Activated naive CD4-positive, alpha-beta T cell treated with anti-CD3 and anti-CD28 coated beads, Interleukin-2, amount 50 U/mL, for 24 hours (primary cell): Measurements from ENCODE around the gene KRT4.
"Not testable (repeated sequence)": the region's sequence is repeated elsewhere in the genome, so short reads cannot be mapped to it uniquely, and the experiment has no call there.

Source experiments
- H3K27ac Mint-ChIP-seq: one replicate; pipeline ENCODE4 v1.8.0; 2021; ENCODE audit warnings: mild to moderate bottlenecking, mixed read lengths
- H3K27me3 Mint-ChIP-seq: one replicate; pipeline ENCODE4 v1.8.0; 2021; ENCODE audit warnings: mixed read lengths
- H3K36me3 Mint-ChIP-seq: one replicate; pipeline ENCODE4 v1.8.0; 2021; ENCODE audit warnings: mixed read lengths
- H3K4me1 Mint-ChIP-seq: one replicate; pipeline ENCODE4 v1.8.0; 2021; ENCODE audit warnings: mixed read lengths
- H3K4me3 Mint-ChIP-seq: one replicate; pipeline ENCODE4 v1.8.0; 2021; ENCODE audit warnings: mild to moderate bottlenecking, mixed read lengths
- H3K9me3 Mint-ChIP-seq: one replicate; pipeline ENCODE4 v1.8.0; 2021; ENCODE audit warnings: mixed read lengths

Gene KRT4

DNA sequence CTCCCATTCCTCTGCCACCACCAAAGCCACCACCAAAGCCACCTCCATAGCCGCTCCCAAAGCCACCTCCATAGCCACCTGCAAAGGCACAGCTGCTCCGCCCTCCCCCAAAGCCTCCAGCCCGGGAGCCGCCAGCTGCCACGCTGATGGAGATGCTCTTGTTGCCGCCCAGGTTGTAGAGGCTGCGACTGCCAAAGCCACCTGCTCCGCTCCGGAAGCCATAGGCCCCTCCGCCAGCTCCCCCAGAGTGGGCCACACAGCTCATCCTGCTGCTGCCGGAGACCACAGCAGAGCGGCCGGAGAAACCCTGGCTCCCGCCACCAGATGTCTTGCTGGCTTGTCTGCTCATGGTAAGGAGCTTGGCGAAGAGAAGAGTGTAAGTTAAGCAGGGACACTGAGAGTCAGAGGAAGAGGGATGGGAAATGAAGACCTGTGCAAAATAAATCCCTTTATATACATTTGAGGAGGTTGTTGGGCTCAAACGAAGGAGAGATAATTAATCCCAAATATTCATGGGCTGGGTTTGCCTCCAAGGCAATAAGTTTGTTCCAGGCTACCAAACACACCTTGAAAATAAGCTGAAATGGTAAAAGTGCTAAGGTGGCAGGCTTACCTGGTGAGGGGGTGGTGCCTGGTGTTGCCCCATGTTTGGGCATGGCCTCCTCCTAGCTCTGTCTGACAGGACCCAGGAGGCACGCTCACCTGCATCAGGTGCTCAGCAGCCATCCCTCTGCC lies 18.1 kb downstream of the KRT4 start, which contains the start of gene KRT3:
TSS of gene KRT3 (minus strand) at position 424 of the 735 bp plus-strand sequence. CDS start at position 349, 75 bp downstream.
- Mint-ChIP-seq H3K9me3 (no peaks in the 10 kb centered on the region), H3K27me3 (no peaks in the 10 kb centered on the region), H3K27ac (no peak within 1 kb of the TSS), H3K4me3 (no peak within 1 kb of the TSS), H3K36me3 (peaks cover 2% of the 10 kb centered on the region), H3K4me1 (peaks cover 17% of the 10 kb centered on the region)

DNA sequence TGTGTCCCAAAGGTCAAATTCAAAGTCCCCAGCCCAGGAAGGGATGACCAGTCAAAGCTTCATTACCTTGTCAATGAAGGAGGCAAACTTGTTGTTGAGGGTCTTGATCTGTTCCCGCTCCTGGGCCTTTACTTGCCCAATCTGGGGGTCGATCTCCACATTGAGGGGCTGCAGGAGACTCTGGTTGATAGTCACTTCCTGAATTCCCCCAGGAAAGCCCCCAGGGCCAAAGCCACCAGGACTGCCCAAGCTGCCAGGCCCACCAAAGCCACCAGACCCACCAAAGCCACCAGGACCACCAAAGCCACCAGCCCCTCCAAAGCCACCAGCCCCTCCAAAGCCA lies 18.6 kb downstream of the KRT4 start:
- not testable (repeated sequence) for H3K9me3 Mint-ChIP-seq, H3K36me3 Mint-ChIP-seq, H3K27ac Mint-ChIP-seq, H3K4me3 Mint-ChIP-seq, H3K27me3 Mint-ChIP-seq
- peaks cover 22% of the 10 kb centered on the region for H3K4me1 Mint-ChIP-seq

- H3K27me3 Mint-ChIP-seq = peaks cover 4% of the 10 kb centered on the region
- H3K36me3 Mint-ChIP-seq = peaks cover 3% of the 10 kb centered on the region
- H3K9me3 Mint-ChIP-seq = no peaks in the 10 kb centered on the region
- H3K4me3 Mint-ChIP-seq = no peak overlapping the region
- peaks cover 24% of the 10 kb centered on the region for H3K4me1 Mint-ChIP-seq
- peak overlapping the region; percentile 36 for H3K27ac Mint-ChIP-seq
Observed at GRCh38 chr12:52794479-52795331, 19.2 kb downstream of the KRT4 start.

DNA sequence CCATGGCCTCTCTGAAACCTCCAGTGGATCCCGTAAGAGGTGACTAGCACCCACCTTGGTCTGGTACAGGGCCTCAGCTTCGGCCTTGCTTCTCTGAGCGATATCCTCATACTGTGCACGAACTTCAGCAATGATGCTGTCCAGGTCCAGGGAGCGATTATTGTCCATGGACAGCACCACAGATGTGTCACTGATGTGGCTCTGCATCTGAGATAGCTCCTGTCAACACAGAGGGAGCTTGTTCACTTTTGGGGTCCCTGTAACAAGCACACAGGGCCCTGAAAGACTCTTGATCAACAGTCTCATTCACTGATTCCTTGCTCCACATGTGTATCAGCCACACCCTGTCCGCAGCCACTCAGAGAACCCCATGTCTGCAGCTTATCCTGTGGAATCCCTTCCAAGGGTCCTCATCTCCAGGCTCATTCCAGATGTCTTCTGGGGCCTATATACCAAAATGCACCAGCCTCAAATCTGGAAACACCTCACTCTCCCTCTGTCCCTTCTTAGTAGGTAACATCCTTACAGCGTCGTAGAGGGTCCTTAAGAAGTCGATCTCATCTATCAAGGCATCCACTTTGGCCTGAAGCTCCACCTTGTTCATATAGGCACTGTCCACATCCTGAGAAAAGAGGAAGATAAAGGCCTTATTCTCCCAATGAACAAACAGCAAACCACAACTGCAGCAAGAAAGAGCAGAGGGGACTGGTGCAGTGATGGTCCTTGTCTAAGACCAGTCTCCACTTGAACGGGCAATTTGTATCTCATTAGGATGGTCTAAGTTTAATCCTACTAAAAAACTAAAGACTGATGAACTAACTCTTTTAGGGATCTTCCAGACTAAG lies 21.5 kb downstream of the KRT4 start:
- H3K9me3 Mint-ChIP-seq = no peaks in the 10 kb centered on the region
- no peak overlapping the region for H3K27ac Mint-ChIP-seq
- H3K4me3 Mint-ChIP-seq = no peak overlapping the region
- H3K27me3 Mint-ChIP-seq = peaks cover 15% of the 10 kb centered on the region
- peaks cover 3% of the 10 kb centered on the region for H3K36me3 Mint-ChIP-seq
- peaks cover 32% of the 10 kb centered on the region for H3K4me1 Mint-ChIP-seq

DNA sequence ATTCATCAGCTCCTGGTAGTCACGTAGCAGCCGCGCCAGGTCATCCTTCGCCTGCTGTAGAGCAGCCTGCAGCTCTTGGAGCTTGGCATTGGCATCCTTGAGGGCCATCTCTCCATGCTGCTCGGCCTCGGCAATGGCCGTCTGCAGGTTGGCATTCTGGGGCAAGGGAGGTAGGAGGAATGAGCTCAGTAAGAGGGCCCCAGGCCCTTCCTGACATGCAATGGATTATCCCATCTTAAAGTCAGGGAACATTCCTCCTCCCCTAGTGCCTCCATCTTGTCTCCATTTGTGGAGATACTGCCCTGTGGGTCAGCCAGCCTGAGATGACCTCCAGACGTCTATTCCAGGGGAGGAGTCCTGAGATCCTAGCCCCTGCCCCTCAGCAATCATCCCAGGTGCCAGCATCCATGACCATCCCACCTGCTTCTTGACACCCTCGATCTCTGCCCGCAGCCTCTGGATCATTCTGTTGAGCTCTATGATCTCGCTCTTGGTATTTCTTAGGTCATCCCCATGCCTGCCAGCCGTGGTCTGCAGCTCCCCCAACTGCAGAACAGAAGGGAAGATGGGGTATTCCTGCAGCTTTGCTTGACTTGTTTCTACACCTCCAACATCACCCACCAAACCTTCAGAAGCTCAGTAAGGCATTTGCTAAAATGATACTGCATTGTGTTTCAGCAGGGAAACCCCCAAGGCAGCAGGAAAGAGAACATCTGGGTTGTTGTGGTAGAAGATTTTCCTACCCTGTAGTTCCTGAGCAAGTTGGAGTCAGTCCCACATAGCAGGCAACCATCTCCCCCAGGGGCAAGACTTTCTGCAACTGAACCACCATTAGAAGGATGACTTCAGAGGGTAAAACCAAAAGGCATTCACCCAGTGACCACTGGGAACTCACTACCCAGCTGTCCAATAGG lies 22.4 kb downstream of the KRT4 start:
- H3K27ac Mint-ChIP-seq = peak overlapping the region; percentile 39
- peaks cover 15% of the 10 kb centered on the region for H3K27me3 Mint-ChIP-seq
- peaks cover 3% of the 10 kb centered on the region for H3K36me3 Mint-ChIP-seq
- no peak overlapping the region for H3K4me3 Mint-ChIP-seq
- H3K9me3 Mint-ChIP-seq = no peaks in the 10 kb centered on the region
- peaks cover 32% of the 10 kb centered on the region for H3K4me1 Mint-ChIP-seq

- peaks cover 15% of the 10 kb centered on the region for H3K27me3 Mint-ChIP-seq
- H3K27ac Mint-ChIP-seq = no peak overlapping the region
- H3K9me3 Mint-ChIP-seq = peaks cover 3% of the 10 kb centered on the region
- H3K36me3 Mint-ChIP-seq = peaks cover 3% of the 10 kb centered on the region
- H3K4me1 Mint-ChIP-seq = peaks cover 32% of the 10 kb centered on the region
- peak overlapping the region; percentile 8 for H3K4me3 Mint-ChIP-seq
Observed at GRCh38 chr12:52790427-52791270, 23.3 kb downstream of the KRT4 start.

- Mint-ChIP-seq H3K27ac (no peak overlapping the region), H3K36me3 (peaks cover 3% of the 10 kb centered on the region), H3K4me3 (no peak overlapping the region), H3K9me3 (peaks cover 5% of the 10 kb centered on the region), H3K27me3 (peaks cover 15% of the 10 kb centered on the region), H3K4me1 (peaks cover 32% of the 10 kb centered on the region)
Observed at GRCh38 chr12:52789637-52790426, 24.1 kb downstream of the KRT4 start.

DNA sequence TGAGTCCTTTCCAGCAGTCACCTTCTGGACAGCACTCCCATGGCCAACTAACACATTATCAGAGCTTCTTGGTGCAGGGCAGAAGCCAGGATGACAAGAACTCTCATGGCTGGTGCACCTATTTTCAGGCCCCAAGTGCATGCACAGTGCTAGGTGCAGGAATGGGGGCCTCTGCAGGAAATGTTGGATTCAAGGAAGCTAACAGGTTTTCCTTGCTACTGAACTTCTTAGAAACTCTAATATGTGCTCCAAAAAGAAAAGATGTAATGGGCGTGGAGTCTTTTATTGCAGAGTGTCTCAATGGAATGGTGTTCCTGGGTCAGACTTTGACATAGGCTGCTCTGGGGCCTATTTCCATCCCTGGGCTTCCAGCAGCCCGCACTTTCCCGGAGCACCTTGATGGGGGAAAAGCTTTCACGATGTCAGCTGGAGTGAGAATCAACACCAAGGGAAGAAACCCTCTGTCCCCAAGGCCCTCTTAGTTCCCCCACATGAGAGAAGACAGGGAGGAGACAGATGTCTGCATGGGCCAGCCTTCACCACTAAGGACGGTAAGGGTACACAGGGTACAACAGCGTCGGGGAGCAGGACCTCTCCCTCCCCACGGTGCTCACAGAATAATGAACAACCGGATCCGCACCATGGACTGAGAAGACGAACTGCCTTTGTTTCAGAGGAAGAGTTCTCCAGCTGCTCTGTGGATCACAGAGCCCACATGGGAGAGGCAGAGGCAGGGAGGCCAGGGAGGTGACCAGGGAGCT lies 24.9 kb downstream of the KRT4 start:
- H3K27me3 Mint-ChIP-seq = peaks cover 15% of the 10 kb centered on the region

DNA sequence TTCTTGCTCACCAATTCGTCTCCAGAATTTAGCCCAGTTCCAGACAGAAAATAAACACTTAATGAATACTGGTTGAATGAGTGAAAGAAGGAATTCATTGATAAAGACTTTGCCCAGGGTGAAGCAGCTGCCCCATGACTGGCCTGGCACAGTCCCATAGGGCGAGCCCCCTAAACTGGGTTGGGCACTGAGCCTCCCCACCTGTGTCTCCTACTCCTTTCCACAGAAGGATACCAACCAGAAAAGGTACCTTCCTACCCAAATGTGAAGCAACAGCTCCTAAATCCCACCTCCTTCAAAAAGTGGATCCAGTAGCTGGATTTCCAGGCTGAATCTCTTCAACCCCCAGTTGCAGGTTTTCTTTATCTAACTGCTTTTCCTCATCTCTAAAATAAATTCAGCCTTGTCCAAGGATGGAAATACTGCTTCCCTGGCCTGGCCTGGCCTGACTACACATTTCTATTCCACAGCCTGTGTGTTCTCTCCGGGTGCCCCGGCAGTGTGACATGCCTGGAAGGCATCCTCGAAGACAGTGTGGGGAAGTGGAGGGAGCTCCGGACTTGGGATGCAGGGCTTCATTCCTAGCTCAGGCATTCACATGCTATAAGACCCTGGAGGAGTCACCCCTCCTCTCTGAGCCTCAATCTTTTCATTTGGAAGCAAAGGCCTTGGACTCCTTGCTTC lies 25.6 kb downstream of the KRT4 start:
- H3K27me3 Mint-ChIP-seq = peaks cover 15% of the 10 kb centered on the region
- no peak overlapping the region for H3K27ac Mint-ChIP-seq
- H3K4me3 Mint-ChIP-seq = no peak overlapping the region
- H3K9me3 Mint-ChIP-seq = peaks cover 5% of the 10 kb centered on the region
- peaks cover 24% of the 10 kb centered on the region for H3K4me1 Mint-ChIP-seq
- H3K36me3 Mint-ChIP-seq = peaks cover 3% of the 10 kb centered on the region

More for the DNA sequence above, 24.9 kb downstream of the KRT4 start:
- Mint-ChIP-seq H3K9me3 (peaks cover 5% of the 10 kb centered on the region), H3K36me3 (peaks cover 3% of the 10 kb centered on the region), H3K4me1 (peaks cover 25% of the 10 kb centered on the region), H3K4me3 (peak overlapping the region; percentile 51), H3K27ac (peak overlapping the region; percentile 27)

DNA sequence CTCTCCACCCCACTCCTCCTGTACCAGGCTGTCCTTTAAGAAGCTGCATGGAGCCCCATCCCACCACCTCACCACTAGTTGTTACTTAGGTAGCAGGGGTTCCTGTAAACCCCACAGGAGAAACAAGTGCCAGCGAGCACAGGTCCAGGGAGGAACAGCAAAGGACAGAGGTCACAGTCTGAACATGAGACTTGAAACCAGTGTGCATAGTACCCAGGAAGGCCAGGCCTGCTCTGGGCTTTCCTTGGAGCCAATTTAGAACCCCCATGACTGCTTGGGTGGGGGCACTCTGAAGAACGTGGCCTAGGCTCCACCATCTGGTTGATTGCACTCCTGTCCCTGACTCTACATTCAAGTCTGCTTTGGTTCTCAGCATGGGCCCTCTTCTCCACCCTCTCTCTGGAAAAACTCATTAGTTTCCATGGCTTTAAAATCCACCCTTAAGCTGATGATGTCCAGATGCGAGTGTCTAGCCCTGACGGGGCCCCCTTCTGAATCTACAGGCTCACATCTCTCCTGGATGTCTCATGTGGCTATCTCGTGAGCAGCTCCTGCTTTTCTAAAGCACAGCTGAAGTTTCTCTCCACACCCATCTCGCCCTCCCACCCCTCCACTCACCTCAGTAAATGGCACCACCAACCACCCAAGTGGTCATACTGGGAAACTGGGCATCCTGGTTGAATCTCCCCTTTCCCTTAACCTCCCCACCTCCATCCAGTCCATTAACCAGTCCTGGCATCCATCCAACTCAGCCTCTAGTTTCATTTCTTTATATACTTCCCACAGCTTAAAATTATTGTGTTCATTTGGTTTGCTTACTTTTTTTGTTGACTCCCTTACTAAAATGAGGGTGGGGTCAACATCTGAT lies 26.4 kb downstream of the KRT4 start:
- Mint-ChIP-seq H3K27me3 (peaks cover 15% of the 10 kb centered on the region), H3K36me3 (peaks cover 3% of the 10 kb centered on the region), H3K4me1 (peaks cover 22% of the 10 kb centered on the region), H3K4me3 (no peak overlapping the region), H3K27ac (no peak overlapping the region), H3K9me3 (peaks cover 5% of the 10 kb centered on the region)

- Mint-ChIP-seq H3K27me3 (peaks cover 11% of the 10 kb centered on the region), H3K4me3 (no peak overlapping the region), H3K4me1 (peaks cover 8% of the 10 kb centered on the region), H3K9me3 (peaks cover 5% of the 10 kb centered on the region), H3K36me3 (no peaks in the 10 kb centered on the region), H3K27ac (no peak overlapping the region)
Observed at GRCh38 chr12:52784909-52785308, 29.0 kb downstream of the KRT4 start.
